ENCODE results near the gene VPS45. TPM values are rescaled to one million over a fixed set of nuclear protein-coding genes. Genes with fewer than 3 reads are reported as not detected.
"Not testable (repeated sequence)": the region's sequence is repeated elsewhere in the genome, so short reads cannot be mapped to it uniquely, and the experiment has no call there.

VPS45 gene
- total RNA-seq, result 10 to 100 TPM; 27.3 to 32.0 TPM
- long read RNA-seq, transcript VPS45-202 (15 exons, 2,790 nt), result major isoform, 28 of 34 reads
- long read RNA-seq, partial matches to known transcripts, result 1 of 34 reads
- long read RNA-seq, other reads (novel, unspliced or antisense), result 5 of 34 reads

DNA sequence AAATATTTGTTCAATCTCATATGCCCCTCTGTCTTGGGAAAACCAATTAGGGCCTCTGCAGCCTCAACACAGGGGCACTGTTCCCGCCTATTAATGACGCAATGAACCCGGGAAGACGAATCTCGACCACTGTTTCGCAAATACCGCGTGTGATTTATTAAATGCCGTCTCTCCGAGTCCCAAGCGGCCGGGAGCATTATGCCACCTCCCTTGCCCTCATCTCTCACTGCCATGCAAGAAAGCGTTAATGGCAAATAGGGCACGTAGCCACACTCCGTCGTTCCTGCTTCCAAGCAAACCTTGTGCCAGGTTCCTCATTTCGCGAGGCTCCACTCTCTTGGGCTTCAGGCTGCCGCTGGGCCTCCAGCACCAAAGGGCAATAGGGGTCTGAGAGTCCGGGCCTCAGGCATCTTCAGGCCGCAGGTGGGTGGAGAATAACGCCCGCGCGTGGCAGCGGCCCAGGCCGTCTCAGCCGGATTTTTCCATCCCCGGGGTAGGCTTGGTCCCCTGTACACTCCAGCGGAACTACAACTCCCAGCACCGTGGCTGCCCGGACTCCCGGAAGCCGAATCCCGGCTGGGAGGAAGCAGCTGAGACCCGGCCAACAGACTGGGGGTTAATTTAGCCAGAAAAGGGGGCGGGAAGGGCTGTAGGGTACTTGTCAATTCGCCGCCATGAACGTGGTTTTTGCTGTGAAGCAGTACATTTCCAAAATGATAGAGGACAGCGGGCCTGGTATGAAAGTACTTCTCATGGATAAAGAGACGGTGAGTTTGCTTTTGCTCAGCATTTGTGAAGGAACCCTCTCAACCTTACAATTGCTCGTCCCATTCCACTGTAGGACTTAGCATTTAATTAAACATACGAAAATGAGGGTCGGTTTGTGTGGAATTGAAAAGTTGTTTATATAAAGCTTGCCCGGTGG is at the start of gene VPS45:
Gene VPS45, plus strand, starts transcription at position 593 of the 925 bp plus-strand sequence. Its CDS starts 82 bp downstream, at position 675.
- DNase-seq (peak; percentile 91 to 93), ATAC-seq (peak; percentile 98)
- intact Hi-C loops (cut with DNase I, micrococcal nuclease), result loop anchor here in 1 of 2 donors (10.0 kb wide), 1 partner anchor 173 kb away; the partner anchor contains the start of gene BOLA1

DNA sequence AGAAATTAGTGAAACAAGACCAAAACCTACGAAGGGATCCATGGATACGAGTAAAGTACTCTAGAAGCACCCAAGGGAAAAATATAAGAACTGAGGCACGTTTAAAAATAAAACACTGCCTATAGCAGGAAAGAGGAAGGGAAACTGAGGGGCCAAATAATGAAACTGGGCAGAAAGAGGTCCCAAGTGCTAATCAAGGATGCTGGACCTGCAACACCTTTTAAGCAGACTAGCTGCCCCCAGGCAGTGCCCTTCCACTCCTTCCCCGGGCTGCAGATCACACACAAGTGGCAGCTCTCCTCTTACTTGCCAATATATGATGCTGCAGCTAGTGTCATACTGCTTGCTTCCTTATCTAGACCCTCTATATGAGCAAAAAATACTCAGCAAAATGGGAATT is 49.4 kb upstream of the VPS45 start:
- intact Hi-C loops (cut with DNase I, micrococcal nuclease), result no loop called here
- ATAC-seq, result no peak
- DNase-seq, result no peak

- no peak for ATAC-seq
- intact Hi-C loops (cut with DNase I, micrococcal nuclease), result no loop called here
Measured at GRCh38 chr1:150020711-150021110, 46.9 kb upstream of the VPS45 start.

GRCh38 chr1:150021191-150021694 is 46.3 kb upstream of the VPS45 start:
- DNase-seq, result peak; percentile 33 to 52
- intact Hi-C loops (cut with DNase I, micrococcal nuclease), result no loop called here
- ATAC-seq, result peak; percentile 87

More at GRCh38 chr1:150020711-150021110, 46.9 kb upstream of the VPS45 start:
- no peak for DNase-seq

DNA sequence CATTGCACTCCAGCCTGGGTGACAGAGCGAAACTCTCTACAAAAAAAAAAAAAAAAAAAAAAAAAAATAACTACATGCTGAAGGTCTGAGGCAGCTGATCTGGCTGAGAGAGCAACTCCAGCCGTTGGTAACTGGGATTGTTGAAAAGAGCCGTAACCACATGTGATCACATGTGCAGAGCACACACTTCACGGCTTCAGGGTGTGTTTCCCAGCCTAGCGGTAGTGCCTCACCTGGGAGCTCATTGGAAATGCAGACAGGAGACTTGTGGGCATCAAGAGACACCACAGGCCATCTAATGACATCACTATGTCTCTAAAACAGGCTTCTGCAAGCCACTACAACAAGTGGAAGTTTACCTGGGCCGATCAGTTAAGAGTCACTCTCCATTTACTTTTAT is 45.2 kb upstream of the VPS45 start:
- ATAC-seq, result peak; percentile 49
- DNase-seq, result peak in 1 of 2 donors; percentile 36
- intact Hi-C loops (cut with DNase I, micrococcal nuclease), result no loop called here

- no peak for DNase-seq
- intact Hi-C loops (cut with DNase I, micrococcal nuclease), result no loop called here
- no peak for ATAC-seq
Measured at GRCh38 chr1:150024156-150024555, 43.4 kb upstream of the VPS45 start.

- intact Hi-C loops (cut with DNase I, micrococcal nuclease), result no loop called here
- DNase-seq (no peak), ATAC-seq (no peak)
Measured at GRCh38 chr1:150028322-150028721, 39.3 kb upstream of the VPS45 start.

- DNase-seq (no peak), ATAC-seq (no peak)
- intact Hi-C loops (cut with DNase I, micrococcal nuclease), result no loop called here
Measured at GRCh38 chr1:150034336-150034735, 33.2 kb upstream of the VPS45 start.

- intact Hi-C loops (cut with DNase I, micrococcal nuclease), result loop anchor here in 1 of 2 donors (2.0 to 5.0 kb wide), 2 partner anchors 87 to 117 kb away; no protein-coding TSS in a partner anchor
- ATAC-seq (no peak), DNase-seq (no peak)
Measured at GRCh38 chr1:150049926-150050325, 17.6 kb upstream of the VPS45 start.

- no peak for ATAC-seq
- DNase-seq, result no peak
- intact Hi-C loops (cut with DNase I, micrococcal nuclease), result loop anchor here in 1 of 2 donors (2.0 to 5.0 kb wide), 2 partner anchors 88 to 116 kb away; no protein-coding TSS in a partner anchor
Measured at GRCh38 chr1:150051089-150051373, 16.5 kb upstream of the VPS45 start.

DNA sequence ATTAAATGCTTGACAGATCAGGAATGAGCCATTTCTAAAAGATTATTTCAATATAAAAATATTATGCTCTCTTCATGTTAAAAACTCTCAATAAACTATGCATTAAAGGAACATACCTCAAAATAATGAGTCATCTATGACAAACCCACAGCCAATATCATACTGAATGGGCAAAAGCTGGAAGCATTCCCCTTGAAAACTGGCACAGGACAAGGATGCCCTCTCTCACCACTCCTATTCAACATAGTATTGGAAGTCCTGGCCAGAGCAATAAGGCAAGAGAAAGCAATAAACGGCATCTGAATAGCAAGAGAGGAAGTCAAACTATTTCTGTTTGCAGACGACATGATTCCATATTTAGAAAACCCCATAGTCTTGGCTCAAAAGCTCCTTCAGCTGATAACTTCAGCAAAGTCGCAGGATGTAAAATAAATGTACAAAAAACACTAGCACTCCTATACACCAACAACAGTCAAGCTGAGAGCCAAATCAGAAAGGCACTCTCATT is 15.6 kb upstream of the VPS45 start:
- intact Hi-C loops (cut with DNase I, micrococcal nuclease), result loop anchor here in 1 of 2 donors (2.0 to 5.0 kb wide), 2 partner anchors 89 to 115 kb away; no protein-coding TSS in a partner anchor
- ATAC-seq, result not testable (repeated sequence)

GRCh38 chr1:150053926-150054325 is 13.7 kb upstream of the VPS45 start:
- DNase-seq (no peak), ATAC-seq (no peak)
- intact Hi-C loops (cut with DNase I, micrococcal nuclease), result loop anchor here in 1 of 2 donors (5.0 kb wide), 1 partner anchor 113 kb away; no protein-coding TSS in a partner anchor

More for the DNA sequence above, 15.6 kb upstream of the VPS45 start:
- DNase-seq, result not testable (repeated sequence)

DNA sequence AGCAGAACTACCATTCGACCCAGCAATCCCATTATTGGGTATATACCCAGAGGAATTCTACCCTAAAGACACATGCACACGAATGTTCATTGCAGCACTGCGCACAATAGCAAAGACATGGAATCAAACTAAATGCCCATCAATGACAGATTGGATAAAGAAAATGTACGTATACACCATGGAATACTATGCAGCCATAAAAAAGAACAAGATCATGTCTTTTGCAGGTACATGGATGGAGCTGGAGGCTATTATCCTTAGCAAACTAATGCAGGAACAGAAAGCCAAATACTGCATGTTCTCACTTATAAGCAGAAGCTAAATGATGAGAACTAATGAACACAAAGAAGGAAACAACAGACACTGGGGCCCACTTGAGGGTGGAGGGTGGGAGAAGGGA is 12.1 kb upstream of the VPS45 start:
- intact Hi-C loops (cut with DNase I, micrococcal nuclease); DNase-seq; ATAC-seq: not testable (repeated sequence)

GRCh38 chr1:150056407-150056806 is 11.2 kb upstream of the VPS45 start:
- DNase-seq, result no peak
- ATAC-seq, result no peak
- intact Hi-C loops (cut with DNase I, micrococcal nuclease), result no loop called here

GRCh38 chr1:150060260-150060659 is 7.3 kb upstream of the VPS45 start:
- intact Hi-C loops (cut with DNase I, micrococcal nuclease), result loop anchor here in 1 of 2 donors (10.0 kb wide), 1 partner anchor 165 kb away; the partner anchor contains the start of gene BOLA1

GRCh38 chr1:150061632-150062101 is 5.9 kb upstream of the VPS45 start:
- intact Hi-C loops (cut with DNase I, micrococcal nuclease), result loop anchor here in 1 of 2 donors (10.0 kb wide), 1 partner anchor 167 kb away; the partner anchor contains the start of gene BOLA1
- DNase-seq (no peak), ATAC-seq (no peak)

More at GRCh38 chr1:150060260-150060659, 7.3 kb upstream of the VPS45 start:
- no peak for DNase-seq
- no peak for ATAC-seq

GRCh38 chr1:150062113-150062512 is 5.5 kb upstream of the VPS45 start:
- no peak for DNase-seq
- ATAC-seq, result no peak
- intact Hi-C loops (cut with DNase I, micrococcal nuclease), result loop anchor here in 1 of 2 donors (10.0 kb wide), 1 partner anchor 167 kb away; the partner anchor contains the start of gene BOLA1

GRCh38 chr1:150065184-150065871 is 2.2 kb upstream of the VPS45 start:
- DNase-seq (no peak), ATAC-seq (no peak)
- intact Hi-C loops (cut with DNase I, micrococcal nuclease), result loop anchor here in 1 of 2 donors (10.0 kb wide), 1 partner anchor 171 kb away; the partner anchor contains the start of gene BOLA1
